Glomerular endothelial cell (primary cell): Measurements from ENCODE around the gene DRD2. TPM values are rescaled to one million over a fixed set of nuclear protein-coding genes. Genes with fewer than 3 reads are reported as not detected.
"Not testable (repeated sequence)": the region's sequence is repeated elsewhere in the genome, so short reads cannot be mapped to it uniquely, and the experiment has no call there.

ENCODE experiments used
- DNase-seq: peaks from one replicate; pipeline ENCODE4 v3.0.0-alpha.2; 2011; ENCODE audit warnings: low read depth, low spot score; ENCODE audit errors: extremely low read depth
- total RNA-seq: library from RNA; depleted of rRNA; stranded (reverse); fragments of >200 nt; gene quantifications from 2 replicates; pipeline ENCODE4 v1.2.3, GENCODE V29; 2015

The DRD2 gene
- total RNA-seq, result not detected in 2 replicates

GRCh38 chr11:113475160-113475761, at the start of gene DRD2:
DRD2 (minus strand) TSS chr11:113475398; CDS start chr11:113424651, 50,747 bp downstream.
- no peak for DNase-seq

GRCh38 chr11:113523906-113524305, 48.7 kb upstream of the DRD2 start:
- not testable (repeated sequence) for DNase-seq

- DNase-seq, result no peak
Measured at GRCh38 chr11:113521737-113522517, 46.7 kb upstream of the DRD2 start.

- DNase-seq, result no peak
Measured at GRCh38 chr11:113519989-113520613, 44.9 kb upstream of the DRD2 start.

GRCh38 chr11:113518716-113519495, 43.7 kb upstream of the DRD2 start:
- no peak for DNase-seq

- DNase-seq, result no peak
Measured at GRCh38 chr11:113517361-113517760, 42.2 kb upstream of the DRD2 start.

- no peak for DNase-seq
Measured at GRCh38 chr11:113514856-113515255, 39.7 kb upstream of the DRD2 start.

- DNase-seq, result no peak
Measured at GRCh38 chr11:113507341-113507740, 32.1 kb upstream of the DRD2 start.

- DNase-seq, result no peak
Measured at GRCh38 chr11:113506893-113507292, 31.7 kb upstream of the DRD2 start.

GRCh38 chr11:113506461-113506860, 31.3 kb upstream of the DRD2 start:
- no peak for DNase-seq

GRCh38 chr11:113505541-113506375, 30.6 kb upstream of the DRD2 start:
- no peak for DNase-seq

- DNase-seq, result no peak
Measured at GRCh38 chr11:113505046-113505445, 29.8 kb upstream of the DRD2 start.

GRCh38 chr11:113504586-113504985, 29.4 kb upstream of the DRD2 start:
- DNase-seq, result no peak

GRCh38 chr11:113504071-113504470, 28.9 kb upstream of the DRD2 start:
- DNase-seq, result no peak

- no peak for DNase-seq
Measured at GRCh38 chr11:113497066-113497910, 22.1 kb upstream of the DRD2 start.

- DNase-seq, result no peak
Measured at GRCh38 chr11:113496026-113496651, 20.9 kb upstream of the DRD2 start.

- no peak for DNase-seq
Measured at GRCh38 chr11:113494021-113494420, 18.8 kb upstream of the DRD2 start.

- no peak for DNase-seq
Measured at GRCh38 chr11:113493206-113493605, 18.0 kb upstream of the DRD2 start.

- DNase-seq, result no peak
Measured at GRCh38 chr11:113488931-113489351, 13.7 kb upstream of the DRD2 start.
